GM12878 (cell line): ENCODE measurements around the gene E2F1. TPM values are rescaled to one million over a fixed set of nuclear protein-coding genes. Genes with fewer than 3 reads are reported as not detected.
A peak's percentile ranks its signal among the peaks of the same experiment; 100 is the strongest.

ENCODE experiments used
- BRCA1 ChIP-seq: IDR thresholded peaks from 2 replicates; pipeline ENCODE4 v1.6.1; 2011; ENCODE audit warnings: low read depth, low read length, improper control_type of control experiment
- EGR1 ChIP-seq, 2 experiments: IDR thresholded peaks; 1 replicate in 1 of 2; 2 replicates in 1 of 2; pipeline ENCODE4 v1.6.1; 2011 to 2012; ENCODE audit warnings: low read depth in 2 of 2, low read length in 2 of 2, borderline replicate concordance in 1 of 2, mild to moderate bottlenecking in 1 of 2, moderate library complexity in 1 of 2
- GATAD2B ChIP-seq: fragments of 450-650 bp; conservative IDR thresholded peaks from 2 replicates; pipeline ENCODE4 v1.6.1; 2017; ENCODE audit warnings: low read depth, mild to moderate bottlenecking, moderate library complexity
- KLF5 ChIP-seq: fragments of 450-650 bp; IDR thresholded peaks from 2 replicates; pipeline ENCODE4 v1.6.1; 2014; ENCODE audit warnings: mild to moderate bottlenecking; ENCODE audit not compliant: partially characterized antibody
- MEF2B ChIP-seq: fragments of 450-650 bp; IDR thresholded peaks from 2 replicates; pipeline ENCODE4 v1.6.1; 2018; ENCODE audit warnings: mild to moderate bottlenecking, moderate library complexity; ENCODE audit not compliant: partially characterized antibody, poor library complexity, severe bottlenecking
- NBN ChIP-seq: fragments of 450-650 bp; IDR thresholded peaks from 2 replicates; pipeline ENCODE4 v1.6.1; 2016
- NR2F1 ChIP-seq: fragments of 450-650 bp; conservative IDR thresholded peaks from 2 replicates; pipeline ENCODE4 v1.6.1; 2017; ENCODE audit warnings: mild to moderate bottlenecking
- PML ChIP-seq: IDR thresholded peaks from 2 replicates; pipeline ENCODE4 v1.6.1; 2012; ENCODE audit warnings: low read length, inconsistent platforms
- POLR2A ChIP-seq: IDR thresholded peaks from 2 replicates; pipeline ENCODE4 v1.6.1; 2011; ENCODE audit warnings: low read depth, mild to moderate bottlenecking, low read length
- SMC3 ChIP-seq: IDR thresholded peaks from 2 replicates; pipeline ENCODE4 v1.6.1; 2011; ENCODE audit warnings: low read length, improper control_type of control experiment, borderline replicate concordance
- TAF1 ChIP-seq: IDR thresholded peaks from 2 replicates; pipeline ENCODE4 v1.6.1; 2011; ENCODE audit warnings: mild to moderate bottlenecking, low read depth, low read length, borderline replicate concordance
- polyA plus RNA-seq, 11 experiments: library from polyadenylated mRNA; depleted of rRNA in 4 of 11; unstranded in 6 of 11; stranded (reverse) in 5 of 11; fragments of >200 nt; fragmentation: Nextera tagmentation in 4 of 11; fragmentation: Illumina TruSeq in 1 of 11; extraction: Ambion mirVana in 4 of 11; extraction: Trizol in 1 of 11; gene quantifications; 1 replicate in 1 of 11; 2 replicates in 10 of 11; pipeline versions ENCODE4 v1.2.1 to v1.2.3, GENCODE V29; 2011 to 2016; ENCODE audit warnings: inconsistent platforms in 2 of 11, missing spikeins in 2 of 11, low read depth in 1 of 11
- total RNA-seq, 4 experiments: library from RNA; depleted of rRNA in 3 of 4; stranded (reverse); fragments of >200 nt in 3 of 4; fragmentation: Illumina TruSeq in 1 of 4; extraction: Trizol in 1 of 4; gene quantifications; 2 replicates each; pipeline versions ENCODE4 v1.2.1 to v1.2.3, GENCODE V29; 2013 to 2021
- TF ChIP-seq, protein P1 (sequence below): fragments of 450-650 bp; IDR thresholded peaks from 2 replicates; pipeline ENCODE4 v1.6.1; 2017; ENCODE audit warnings: mild to moderate bottlenecking, moderate library complexity
- TF ChIP-seq, protein P2 (sequence below): IDR thresholded peaks from 2 replicates; pipeline ENCODE4 v1.6.1; 2012; ENCODE audit warnings: low read depth, low read length, improper control_type of control experiment
- TF ChIP-seq, protein P3 (sequence below): IDR thresholded peaks from 2 replicates; pipeline ENCODE4 v1.6.1; 2012; ENCODE audit warnings: low read depth, low read length, improper control_type of control experiment
- TF ChIP-seq, protein P4 (sequence below): fragments of 450-650 bp; IDR thresholded peaks from 2 replicates; pipeline ENCODE4 v1.6.1; 2017; ENCODE audit warnings: antibody characterized with exemption, mild to moderate bottlenecking, moderate library complexity
- TF ChIP-seq, protein P5 (sequence below), 3 experiments: IDR thresholded peaks in 2 of 3; conservative IDR thresholded peaks in 1 of 3; 2 replicates each; pipeline ENCODE4 v1.5.1; 2011; ENCODE audit warnings: low read depth in 3 of 3, low read length in 3 of 3, mild to moderate bottlenecking in 3 of 3, control low read depth in 2 of 3, moderate library complexity in 2 of 3, inconsistent platforms in 1 of 3, mixed read lengths in 1 of 3; ENCODE audit not compliant: control insufficient read depth in 2 of 3, insufficient read depth in 1 of 3; ENCODE audit errors: extremely low read depth in 1 of 3
- TF ChIP-seq, protein P6 (sequence below): IDR thresholded peaks from 2 replicates; pipeline ENCODE4 v1.6.1; 2011; ENCODE audit warnings: mild to moderate bottlenecking, low read depth, low read length, moderate library complexity; ENCODE audit not compliant: insufficient replicate concordance

The E2F1 gene
- total and polyA plus RNA-seq, 10 of the 15 experiments (the other 5 are each of a cell fraction or from before 2014, with no cell fraction given), result 0.29 to 50.2 (median 19.7) TPM

DNA sequence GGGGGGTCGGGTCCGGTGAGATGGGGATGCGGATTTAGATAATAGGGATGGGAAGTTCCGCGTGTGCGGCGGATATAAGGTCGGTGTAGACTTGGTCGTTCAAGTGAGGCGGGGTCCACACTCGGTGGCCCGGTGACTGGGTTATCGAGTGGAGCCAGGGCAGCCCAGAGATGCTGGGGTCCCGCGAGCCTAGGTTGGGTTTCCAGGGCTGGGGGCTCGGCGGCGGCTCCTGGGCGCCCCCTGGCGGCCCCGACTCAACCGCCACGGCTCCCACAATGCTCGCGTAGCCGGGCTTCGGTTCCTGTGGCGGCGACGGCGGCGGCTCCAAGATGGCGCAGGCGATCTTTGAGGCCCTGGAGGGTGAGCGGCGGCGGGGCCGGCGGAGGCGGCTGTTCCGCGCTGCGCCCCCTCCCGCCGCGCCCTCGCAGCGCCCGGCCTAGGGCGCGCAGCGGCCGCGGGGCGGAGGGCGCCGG lies 45.5 kb upstream of the E2F1 start, which contains the start of gene ZNF341 (continued):
- TF ChIP-seq, protein P1, sequence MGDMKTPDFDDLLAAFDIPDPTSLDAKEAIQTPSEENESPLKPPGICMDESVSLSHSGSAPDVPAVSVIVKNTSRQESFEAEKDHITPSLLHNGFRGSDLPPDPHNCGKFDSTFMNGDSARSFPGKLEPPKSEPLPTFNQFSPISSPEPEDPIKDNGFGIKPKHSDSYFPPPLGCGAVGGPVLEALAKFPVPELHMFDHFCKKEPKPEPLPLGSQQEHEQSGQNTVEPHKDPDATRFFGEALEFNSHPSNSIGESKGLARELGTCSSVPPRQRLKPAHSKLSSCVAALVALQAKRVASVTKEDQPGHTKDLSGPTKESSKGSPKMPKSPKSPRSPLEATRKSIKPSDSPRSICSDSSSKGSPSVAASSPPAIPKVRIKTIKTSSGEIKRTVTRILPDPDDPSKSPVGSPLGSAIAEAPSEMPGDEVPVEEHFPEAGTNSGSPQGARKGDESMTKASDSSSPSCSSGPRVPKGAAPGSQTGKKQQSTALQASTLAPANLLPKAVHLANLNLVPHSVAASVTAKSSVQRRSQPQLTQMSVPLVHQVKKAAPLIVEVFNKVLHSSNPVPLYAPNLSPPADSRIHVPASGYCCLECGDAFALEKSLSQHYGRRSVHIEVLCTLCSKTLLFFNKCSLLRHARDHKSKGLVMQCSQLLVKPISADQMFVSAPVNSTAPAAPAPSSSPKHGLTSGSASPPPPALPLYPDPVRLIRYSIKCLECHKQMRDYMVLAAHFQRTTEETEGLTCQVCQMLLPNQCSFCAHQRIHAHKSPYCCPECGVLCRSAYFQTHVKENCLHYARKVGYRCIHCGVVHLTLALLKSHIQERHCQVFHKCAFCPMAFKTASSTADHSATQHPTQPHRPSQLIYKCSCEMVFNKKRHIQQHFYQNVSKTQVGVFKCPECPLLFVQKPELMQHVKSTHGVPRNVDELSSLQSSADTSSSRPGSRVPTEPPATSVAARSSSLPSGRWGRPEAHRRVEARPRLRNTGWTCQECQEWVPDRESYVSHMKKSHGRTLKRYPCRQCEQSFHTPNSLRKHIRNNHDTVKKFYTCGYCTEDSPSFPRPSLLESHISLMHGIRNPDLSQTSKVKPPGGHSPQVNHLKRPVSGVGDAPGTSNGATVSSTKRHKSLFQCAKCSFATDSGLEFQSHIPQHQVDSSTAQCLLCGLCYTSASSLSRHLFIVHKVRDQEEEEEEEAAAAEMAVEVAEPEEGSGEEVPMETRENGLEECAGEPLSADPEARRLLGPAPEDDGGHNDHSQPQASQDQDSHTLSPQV, result peak; percentile 42; the same call in 1 of the 2 replicates
- TF ChIP-seq BRCA1 (no peak), GATAD2B (peak; percentile 82; the same call in 1 of the 2 replicates), POLR2A (peak; percentile 57; the same call in 1 of the 2 replicates), PML (no peak), SMC3 (peak; percentile 44; the same call in 1 of the 2 replicates), TAF1 (peak; percentile 47; the same call in 1 of the 2 replicates), NR2F1 (peak; percentile 78), NBN (peak; percentile 70), EGR1 (IDR thresholded peaks at IDR 0.05; ENCODE audit: borderline replicate concordance in 1 of 2, low read depth in 2 of 2, low read length in 2 of 2) (peak; percentile 30 to 47; a peak in 1 of 3 replicates), KLF5 (peak; percentile 31), MEF2B (peak; percentile 35)
- TF ChIP-seq, protein P2, sequence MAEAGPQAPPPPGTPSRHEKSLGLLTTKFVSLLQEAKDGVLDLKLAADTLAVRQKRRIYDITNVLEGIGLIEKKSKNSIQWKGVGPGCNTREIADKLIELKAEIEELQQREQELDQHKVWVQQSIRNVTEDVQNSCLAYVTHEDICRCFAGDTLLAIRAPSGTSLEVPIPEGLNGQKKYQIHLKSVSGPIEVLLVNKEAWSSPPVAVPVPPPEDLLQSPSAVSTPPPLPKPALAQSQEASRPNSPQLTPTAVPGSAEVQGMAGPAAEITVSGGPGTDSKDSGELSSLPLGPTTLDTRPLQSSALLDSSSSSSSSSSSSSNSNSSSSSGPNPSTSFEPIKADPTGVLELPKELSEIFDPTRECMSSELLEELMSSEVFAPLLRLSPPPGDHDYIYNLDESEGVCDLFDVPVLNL, result no peak
- TF ChIP-seq, protein P3, sequence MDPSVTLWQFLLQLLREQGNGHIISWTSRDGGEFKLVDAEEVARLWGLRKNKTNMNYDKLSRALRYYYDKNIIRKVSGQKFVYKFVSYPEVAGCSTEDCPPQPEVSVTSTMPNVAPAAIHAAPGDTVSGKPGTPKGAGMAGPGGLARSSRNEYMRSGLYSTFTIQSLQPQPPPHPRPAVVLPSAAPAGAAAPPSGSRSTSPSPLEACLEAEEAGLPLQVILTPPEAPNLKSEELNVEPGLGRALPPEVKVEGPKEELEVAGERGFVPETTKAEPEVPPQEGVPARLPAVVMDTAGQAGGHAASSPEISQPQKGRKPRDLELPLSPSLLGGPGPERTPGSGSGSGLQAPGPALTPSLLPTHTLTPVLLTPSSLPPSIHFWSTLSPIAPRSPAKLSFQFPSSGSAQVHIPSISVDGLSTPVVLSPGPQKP, result 0 out of 2 replicates have a peak, but pooled peaks have one; percentile 21
- TF ChIP-seq, protein P4, sequence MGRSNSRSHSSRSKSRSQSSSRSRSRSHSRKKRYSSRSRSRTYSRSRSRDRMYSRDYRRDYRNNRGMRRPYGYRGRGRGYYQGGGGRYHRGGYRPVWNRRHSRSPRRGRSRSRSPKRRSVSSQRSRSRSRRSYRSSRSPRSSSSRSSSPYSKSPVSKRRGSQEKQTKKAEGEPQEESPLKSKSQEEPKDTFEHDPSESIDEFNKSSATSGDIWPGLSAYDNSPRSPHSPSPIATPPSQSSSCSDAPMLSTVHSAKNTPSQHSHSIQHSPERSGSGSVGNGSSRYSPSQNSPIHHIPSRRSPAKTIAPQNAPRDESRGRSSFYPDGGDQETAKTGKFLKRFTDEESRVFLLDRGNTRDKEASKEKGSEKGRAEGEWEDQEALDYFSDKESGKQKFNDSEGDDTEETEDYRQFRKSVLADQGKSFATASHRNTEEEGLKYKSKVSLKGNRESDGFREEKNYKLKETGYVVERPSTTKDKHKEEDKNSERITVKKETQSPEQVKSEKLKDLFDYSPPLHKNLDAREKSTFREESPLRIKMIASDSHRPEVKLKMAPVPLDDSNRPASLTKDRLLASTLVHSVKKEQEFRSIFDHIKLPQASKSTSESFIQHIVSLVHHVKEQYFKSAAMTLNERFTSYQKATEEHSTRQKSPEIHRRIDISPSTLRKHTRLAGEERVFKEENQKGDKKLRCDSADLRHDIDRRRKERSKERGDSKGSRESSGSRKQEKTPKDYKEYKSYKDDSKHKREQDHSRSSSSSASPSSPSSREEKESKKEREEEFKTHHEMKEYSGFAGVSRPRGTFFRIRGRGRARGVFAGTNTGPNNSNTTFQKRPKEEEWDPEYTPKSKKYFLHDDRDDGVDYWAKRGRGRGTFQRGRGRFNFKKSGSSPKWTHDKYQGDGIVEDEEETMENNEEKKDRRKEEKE, result peak; percentile 45; the same call in 1 of the 2 replicates
- TF ChIP-seq, protein P5, sequence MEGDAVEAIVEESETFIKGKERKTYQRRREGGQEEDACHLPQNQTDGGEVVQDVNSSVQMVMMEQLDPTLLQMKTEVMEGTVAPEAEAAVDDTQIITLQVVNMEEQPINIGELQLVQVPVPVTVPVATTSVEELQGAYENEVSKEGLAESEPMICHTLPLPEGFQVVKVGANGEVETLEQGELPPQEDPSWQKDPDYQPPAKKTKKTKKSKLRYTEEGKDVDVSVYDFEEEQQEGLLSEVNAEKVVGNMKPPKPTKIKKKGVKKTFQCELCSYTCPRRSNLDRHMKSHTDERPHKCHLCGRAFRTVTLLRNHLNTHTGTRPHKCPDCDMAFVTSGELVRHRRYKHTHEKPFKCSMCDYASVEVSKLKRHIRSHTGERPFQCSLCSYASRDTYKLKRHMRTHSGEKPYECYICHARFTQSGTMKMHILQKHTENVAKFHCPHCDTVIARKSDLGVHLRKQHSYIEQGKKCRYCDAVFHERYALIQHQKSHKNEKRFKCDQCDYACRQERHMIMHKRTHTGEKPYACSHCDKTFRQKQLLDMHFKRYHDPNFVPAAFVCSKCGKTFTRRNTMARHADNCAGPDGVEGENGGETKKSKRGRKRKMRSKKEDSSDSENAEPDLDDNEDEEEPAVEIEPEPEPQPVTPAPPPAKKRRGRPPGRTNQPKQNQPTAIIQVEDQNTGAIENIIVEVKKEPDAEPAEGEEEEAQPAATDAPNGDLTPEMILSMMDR (IDR thresholded peaks at IDR 0.05 in 2 of 3, conservative IDR thresholded peaks at IDR 0.05 in 1 of 3; ENCODE audit: control insufficient read depth in 2 of 3, extremely low read depth in 1 of 3, insufficient read depth in 1 of 3, low read depth in 3 of 3, low read length in 3 of 3), result peak; percentile 79 to 89 (median 84)
- TF ChIP-seq, protein P6, sequence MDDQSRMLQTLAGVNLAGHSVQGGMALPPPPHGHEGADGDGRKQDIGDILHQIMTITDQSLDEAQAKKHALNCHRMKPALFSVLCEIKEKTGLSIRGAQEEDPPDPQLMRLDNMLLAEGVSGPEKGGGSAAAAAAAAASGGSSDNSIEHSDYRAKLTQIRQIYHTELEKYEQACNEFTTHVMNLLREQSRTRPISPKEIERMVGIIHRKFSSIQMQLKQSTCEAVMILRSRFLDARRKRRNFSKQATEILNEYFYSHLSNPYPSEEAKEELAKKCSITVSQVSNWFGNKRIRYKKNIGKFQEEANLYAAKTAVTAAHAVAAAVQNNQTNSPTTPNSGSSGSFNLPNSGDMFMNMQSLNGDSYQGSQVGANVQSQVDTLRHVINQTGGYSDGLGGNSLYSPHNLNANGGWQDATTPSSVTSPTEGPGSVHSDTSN, result no peak
